Sciatic nerve (tissue), 2 donors: ENCODE results near the gene LGALS3. TPM values are rescaled to one million over a fixed set of nuclear protein-coding genes. Genes with fewer than 3 reads are reported as not detected.

Experiments
- ATAC-seq: fragments of 200-7000 bp; cut with Tn5 transposase; one replicate; pipeline ENCODE4 v1.9.1; 2020; ENCODE audit warnings: mild to moderate bottlenecking, moderate library complexity
- DNase-seq: peaks from one replicate; pipeline ENCODE4 v3.0.0-alpha.2; 2020; ENCODE audit warnings: low spot score
- intact Hi-C: fragments of 100-400 bp; cut with DNase I; formaldehyde crosslinking; loops from one replicate; pipeline ENCODE4 v1.14.2; 2022
- total RNA-seq: library from RNA; stranded (reverse); fragmentation: NEBNext Ultra II Directional; extraction: Animal tissue kit (Norgen Biotek cat#: 25700); gene quantifications from one replicate; pipeline ENCODE4 v1.2.1, GENCODE V29; 2021
- donor health status: DM: no; HTN: no; CAD: no.
- donor health status: DM: no; HTN: no; CAD: no.

Gene LGALS3
- total RNA-seq, 1 donor from 2014 or later: 229 TPM

DNA sequence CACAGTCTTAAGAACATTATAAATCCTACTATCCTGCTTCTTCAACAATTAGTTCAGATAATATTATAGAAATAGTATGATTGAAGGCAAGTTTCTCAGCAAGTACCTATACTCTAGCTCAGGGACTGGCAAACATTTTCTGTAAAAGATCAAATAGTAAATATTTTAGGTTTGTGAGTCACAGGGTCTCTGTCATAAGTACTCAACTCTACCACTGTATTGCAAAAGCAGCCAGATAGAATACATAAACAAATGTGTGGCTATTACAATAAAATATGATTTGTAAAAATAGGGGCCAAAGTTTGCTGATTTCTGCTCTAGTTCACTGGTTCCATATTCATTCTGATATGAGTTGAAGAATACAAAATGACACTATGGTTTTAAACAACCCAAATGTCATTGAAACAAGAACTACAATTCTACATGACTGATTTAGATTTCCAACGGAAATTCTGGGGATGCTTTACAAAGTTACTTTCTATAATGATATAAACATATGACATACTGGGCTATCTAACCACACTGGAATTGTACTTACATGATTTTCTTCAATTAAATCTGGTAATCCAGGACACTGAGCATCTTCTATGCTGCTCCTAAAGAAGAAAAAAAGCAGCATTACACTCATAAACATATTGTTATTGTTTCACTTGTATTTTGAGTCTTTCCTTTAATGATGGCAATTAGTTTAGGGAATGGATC, 23.2 kb downstream of the LGALS3 start:
- DNase-seq: no peak
- ATAC-seq: no peak
- intact Hi-C loops: no loop called here

DNA sequence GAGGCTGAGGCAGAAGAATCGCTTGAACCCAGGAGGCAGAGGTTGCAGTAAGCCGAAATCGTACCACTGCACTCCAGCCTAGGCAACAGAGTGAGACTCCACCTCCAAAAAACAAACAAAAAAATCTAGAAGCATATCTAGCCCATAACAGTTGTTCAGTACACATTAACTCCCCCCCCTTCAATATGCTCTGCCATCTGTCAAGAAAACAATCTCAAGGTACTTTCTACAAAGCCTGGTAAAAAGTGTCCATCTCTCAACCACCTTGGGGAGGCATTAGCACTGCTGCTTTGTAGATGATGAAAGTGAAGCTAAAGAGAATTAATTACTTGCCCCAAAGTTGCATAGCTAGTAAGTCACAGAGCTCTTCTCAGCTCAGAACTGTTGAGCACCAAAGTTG, 24.9 kb downstream of the LGALS3 start:
- no peak for DNase-seq
- intact Hi-C loops: no loop called here
- ATAC-seq: no peak

DNA sequence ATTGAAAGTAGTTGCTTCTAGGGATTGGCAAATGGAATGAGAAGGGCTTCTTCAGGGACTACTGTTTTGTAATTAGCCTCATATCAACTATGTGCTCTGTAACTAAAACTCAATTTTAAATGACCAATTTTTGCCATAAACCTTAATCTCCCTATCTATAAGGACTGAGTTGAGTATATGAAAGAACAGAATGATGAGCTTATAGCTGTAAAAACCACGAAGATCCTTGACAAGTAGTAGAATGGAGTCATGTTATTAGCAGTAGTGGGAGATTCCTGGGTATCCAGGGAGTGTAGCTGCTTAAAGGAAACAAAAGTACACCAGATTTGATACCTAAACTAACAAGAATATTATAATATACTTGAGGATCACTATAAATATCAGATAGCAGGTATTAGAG, 28.0 kb downstream of the LGALS3 start:
- intact Hi-C loops: no loop called here
- DNase-seq (no peak), ATAC-seq (no peak)

DNA sequence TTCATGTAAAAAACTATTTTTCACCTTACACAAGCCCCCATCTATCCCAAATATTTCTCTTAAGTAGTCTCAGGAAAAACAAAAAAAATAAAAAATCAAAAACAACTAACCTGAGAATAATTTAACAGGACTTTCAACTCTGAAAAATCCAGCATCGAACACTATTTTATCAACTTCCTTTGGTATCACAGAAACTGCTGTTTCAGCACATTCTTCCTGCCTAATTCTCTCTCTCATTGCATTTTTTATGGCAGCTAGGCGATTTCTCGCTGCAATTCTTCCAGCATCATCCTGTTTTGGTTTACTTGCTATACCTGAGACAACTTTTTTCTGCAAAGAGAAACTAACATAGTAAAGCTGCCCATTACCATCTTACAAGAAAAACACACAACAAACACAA, 29.4 kb downstream of the LGALS3 start:
- intact Hi-C loops: no loop called here
- ATAC-seq (no peak), DNase-seq (no peak)

DNA sequence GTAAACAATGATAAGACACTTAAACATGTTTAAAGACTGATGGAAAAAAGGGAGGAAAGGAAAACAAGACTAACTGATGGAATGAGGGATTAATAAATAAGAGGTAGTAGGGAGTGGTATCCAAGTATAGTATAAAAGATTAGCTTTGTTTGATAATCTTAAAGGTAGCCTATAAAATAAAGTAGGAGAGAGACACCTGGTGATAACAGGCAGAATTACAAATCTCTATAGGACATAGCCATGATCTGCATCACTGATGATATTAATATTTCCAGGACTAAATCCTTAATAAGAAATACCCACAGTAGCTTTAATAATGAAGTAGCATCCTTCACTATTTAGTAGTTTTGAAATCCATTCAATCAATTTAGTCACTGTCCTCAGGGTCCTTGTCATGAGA, 31.9 kb downstream of the LGALS3 start:
- intact Hi-C loops: loop anchor here (10.0 kb wide), 1 partner anchor 76 kb away; no protein-coding TSS in a partner anchor
- ATAC-seq (peak; percentile 74), DNase-seq (no peak)

DNA sequence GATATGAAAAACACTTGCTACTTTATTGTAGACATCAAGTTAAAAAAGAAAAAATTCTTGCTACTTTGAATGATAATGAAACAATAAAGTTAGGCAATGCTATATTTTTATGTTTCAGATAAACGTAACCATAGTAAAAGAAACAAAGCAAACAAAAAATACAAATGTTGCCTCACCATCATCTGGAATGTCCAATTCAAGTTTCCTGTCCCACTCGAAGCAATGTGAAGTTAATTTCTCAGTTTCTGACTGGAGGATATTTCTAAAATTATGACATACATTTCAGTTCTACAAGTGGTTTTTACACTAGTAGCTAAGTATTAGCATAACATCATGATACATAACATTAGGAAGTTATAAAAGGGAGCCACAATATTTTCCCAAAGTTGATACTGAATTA, 41.5 kb downstream of the LGALS3 start:
- intact Hi-C loops: no loop called here
- DNase-seq (no peak), ATAC-seq (no peak)

DNA sequence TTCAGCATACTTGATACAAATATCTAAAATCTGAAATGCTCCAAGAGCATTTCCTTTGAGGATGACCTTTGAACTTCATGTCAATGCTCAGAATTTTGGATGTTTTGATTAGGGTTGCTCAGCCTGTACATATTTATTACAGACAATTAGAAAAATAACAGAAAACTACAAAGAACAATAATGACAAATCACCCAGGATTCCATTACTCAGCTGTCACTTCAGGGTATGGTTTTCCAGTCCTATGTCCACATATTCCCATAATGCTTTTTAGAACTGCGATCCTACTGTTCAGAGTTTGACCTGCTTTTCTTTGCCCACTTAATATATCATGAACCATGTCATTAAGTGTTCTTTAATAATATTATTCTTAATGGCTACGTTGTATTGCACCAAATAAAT, 51.0 kb downstream of the LGALS3 start:
- DNase-seq (no peak), ATAC-seq (no peak)
- intact Hi-C loops: no loop called here

DNA sequence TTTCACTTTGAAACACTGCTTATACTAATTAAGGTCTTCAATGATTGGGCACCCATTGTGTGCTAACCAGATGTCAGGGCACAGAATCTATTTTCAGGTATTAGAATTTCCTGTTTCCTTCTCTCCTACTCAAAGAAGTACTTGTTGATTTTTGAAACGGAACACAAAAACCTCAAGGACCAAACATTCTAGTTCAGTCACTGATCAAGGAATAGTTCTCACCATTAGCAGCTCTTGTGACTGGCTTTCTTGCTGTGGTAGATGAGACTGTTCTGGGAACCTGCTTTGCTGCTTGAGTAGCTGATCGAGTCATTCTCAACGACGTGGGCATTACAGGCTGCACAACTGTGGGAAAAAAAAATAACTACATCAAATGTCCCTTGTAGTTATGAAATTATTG, 51.4 kb downstream of the LGALS3 start:
- ATAC-seq: no peak
- intact Hi-C loops: no loop called here
- no peak for DNase-seq

DNA sequence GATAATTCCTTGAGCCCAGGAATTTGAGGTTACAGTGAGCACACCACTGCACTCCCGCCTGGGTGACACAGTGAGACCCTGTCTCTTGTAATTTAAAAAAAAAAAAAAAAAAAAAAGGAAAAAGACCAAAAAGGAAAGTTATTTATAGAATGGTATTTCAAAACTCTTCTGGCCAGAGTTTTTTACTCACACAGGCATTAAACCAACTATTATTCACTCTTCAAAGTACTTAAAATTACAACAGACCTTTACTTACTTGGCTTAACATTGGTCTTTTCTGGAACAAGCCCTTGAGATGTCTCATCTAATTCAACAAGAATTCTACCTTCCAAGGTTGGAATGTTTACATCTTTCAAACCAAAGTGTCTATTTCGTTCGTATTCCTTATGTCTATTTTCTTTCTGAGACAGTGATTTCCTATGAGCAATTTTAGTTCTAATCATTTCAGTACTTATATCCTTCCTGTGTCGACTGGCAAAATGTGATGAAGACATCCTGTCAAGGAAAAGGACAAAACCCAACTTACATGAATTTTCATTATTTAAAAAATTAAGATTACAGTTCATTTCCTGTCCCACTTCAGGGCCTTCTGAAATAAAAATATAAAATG, 59.7 kb downstream of the LGALS3 start:
- ATAC-seq (no peak), DNase-seq (no peak)
- intact Hi-C loops: no loop called here

DNA sequence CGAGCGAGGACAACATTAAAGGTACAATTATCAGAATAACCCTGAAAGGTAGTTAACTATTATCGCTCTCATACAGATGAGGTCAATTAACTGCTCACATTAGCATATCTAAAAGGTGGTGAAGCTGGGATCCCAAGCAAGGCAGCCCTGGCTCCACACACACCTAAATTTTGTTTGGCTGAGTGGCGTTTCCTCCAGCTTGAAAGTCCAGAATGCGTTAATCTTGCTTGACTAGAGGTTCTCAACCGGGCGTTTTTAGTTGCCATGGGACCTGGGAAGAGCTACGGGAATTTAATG, 61.8 kb downstream of the LGALS3 start:
- ATAC-seq: no peak
- no peak for DNase-seq
- intact Hi-C loops: no loop called here

DNA sequence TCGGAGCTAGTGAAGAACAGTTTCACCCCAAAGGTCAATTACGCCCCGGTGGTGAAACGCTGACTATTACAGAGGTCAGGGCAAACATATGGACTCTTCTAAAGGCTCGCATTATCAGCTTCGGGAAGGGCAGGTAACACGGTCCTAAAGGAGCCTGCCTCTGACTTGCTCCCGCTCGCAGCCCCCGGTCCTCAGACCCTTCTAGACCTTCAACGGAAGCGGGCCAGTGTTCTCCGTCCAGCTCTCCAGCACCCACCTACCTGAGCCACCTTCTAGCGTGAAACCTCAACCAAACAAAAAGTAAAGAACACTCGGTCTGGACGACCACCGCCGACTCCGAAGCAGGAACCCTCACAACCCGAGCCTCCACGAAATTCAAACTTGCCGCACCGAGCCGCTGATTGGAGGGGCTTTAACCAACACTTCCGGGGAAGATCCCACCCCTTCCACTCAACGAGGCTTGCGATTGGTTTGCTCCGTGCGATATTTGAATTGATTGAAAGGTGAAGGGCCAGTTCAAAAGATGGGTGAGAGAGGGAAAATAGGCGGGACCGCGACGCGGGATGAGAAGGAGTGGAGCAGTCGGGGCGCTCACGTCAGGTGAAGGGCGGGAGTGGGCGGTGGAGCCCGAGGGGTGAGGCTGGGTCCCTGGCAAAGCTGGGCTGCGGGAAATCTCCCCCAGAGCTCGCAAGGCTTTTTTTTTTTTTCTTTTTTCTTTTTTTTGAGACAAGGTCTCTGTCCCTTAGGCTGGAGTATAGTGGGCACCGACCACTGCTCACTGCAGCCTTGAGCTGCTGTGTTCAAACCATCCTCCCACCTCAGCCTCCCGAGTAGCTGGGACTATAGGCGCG, 62.4 kb downstream of the LGALS3 start, which contains the start of gene DLGAP5:
Gene DLGAP5 (minus strand): TSS at position 383 of the 851 bp plus-strand sequence. CDS start 2,406 bp downstream, outside the sequence.
- ATAC-seq (peak; percentile 99), DNase-seq (peak; percentile 94)
- intact Hi-C loops: no loop called here

DNA sequence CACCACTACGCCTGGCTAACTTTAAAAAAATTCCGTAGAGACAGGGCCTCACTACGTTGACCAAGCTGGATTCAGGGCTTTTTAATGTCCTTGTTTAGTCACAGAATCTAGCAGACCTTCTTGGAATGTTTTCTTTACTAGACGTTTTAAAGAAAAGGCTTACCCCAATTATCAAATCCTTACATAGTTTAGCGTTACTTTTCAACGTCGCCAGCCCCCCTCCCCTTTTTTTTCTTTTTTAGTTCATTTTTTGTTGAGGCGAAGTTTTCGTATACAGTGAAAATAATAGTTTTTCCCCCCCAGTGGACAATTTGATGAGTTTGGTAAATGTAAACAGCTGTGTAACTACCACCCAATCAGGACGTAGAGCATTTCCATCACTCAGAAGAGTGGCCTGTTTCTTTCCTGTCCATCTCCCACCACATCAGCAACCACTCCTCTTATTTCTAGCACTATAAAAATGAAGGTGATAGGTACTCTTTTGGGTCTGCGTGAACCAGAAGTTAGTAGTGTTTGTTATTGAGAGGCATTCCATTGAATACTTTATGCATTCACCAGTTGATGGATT, 63.1 kb downstream of the LGALS3 start:
- DNase-seq (no peak), ATAC-seq (no peak)
- intact Hi-C loops: no loop called here

DNA sequence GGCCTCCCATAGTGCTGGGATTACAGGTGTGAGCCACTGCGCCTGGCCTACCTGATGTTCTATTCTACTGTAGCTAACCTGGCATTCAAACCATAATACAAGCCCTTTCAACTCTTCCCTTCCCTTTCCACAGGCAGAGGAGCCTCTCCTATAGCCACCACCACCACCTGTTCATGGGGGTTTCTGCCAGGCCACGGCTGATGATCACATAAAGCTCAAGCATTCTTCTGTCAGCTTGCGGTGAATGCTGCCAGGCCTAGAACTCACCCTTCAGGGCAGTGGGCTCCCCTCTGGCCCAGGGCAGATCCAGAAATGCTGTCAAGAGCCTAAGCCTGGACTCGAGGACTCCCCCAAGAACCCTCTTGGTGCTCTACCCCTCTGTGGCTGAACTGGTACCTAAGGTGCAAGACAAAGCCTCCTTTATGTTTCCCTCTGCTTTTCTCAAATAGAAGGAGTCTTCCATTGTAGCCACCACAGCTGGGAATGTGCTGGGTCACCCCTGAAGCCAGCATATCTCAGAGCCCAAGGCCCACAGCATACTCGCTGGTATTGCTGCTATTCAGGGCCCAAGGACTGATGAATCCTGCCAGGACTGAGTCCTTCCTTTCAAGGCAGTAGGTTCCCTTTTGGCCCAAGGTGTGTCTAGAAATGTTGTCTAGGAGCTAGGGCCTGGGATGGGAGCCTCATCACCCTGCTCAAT, 65.8 kb downstream of the LGALS3 start:
- ATAC-seq (no peak), DNase-seq (no peak)
- intact Hi-C loops: no loop called here

Other genes with a start within 250 kb of the LGALS3 start
- 6.4 TPM for gene GCH1, start 226.4 kb upstream of the LGALS3 start, total RNA-seq
- 3.1 TPM for gene WDHD1, start 102.2 kb upstream of the LGALS3 start, total RNA-seq
- 29.7 TPM for gene SOCS4, start 102.0 kb upstream of the LGALS3 start, total RNA-seq
- gene MAPK1IP1L, start 77.6 kb upstream of the LGALS3 start, total RNA-seq: 91.1 TPM
- gene DLGAP5, start 62.3 kb downstream of the LGALS3 start, total RNA-seq: 0.31 TPM
- gene FBXO34, start 142.2 kb downstream of the LGALS3 start, total RNA-seq: 20.0 TPM